NT2/D1 (cell line): Measurements from ENCODE around the gene RFX4.

ENCODE experiments used
- SUZ12 ChIP-seq: IDR thresholded peaks from 2 replicates; pipeline ENCODE4 v1.6.1; 2011; ENCODE audit not compliant: insufficient read length, insufficient read depth; ENCODE audit errors: extremely low read depth
- ZNF274 ChIP-seq: IDR thresholded peaks from 2 replicates; pipeline ENCODE4 v1.6.1; 2011; ENCODE audit warnings: mild to moderate bottlenecking, low read depth, low read length

DNA sequence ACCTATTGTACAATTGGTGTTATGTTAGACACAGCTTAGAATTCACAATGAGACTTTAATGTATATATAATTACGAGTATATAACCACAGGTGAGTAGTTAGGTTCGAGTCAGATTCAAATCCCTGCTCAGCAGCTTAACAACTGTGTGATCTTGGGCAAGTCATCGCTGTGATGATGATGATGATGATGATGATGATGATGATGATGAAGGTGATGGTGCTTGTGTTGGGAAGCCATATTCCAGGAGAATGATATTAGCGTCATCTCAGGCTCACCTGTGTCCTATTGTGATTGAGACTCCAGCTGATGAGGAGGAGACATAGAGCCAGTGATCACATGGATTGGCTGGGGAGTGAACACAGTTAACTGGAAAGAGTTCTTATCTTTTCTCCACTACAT is 16.5 kb downstream of the RFX4 start:
- TF ChIP-seq SUZ12 (no peak), ZNF274 (no peak)
